Non-pigmented ciliary epithelial cell (primary cell): ENCODE data around the gene PPY.
"Not testable (repeated sequence)": the region's sequence is repeated elsewhere in the genome, so short reads cannot be mapped to it uniquely, and the experiment has no call there.

ENCODE experiments used
- DNase-seq: peaks from one replicate; pipeline ENCODE4 v3.0.0-alpha.2; 2010; ENCODE audit warnings: low read depth

Gene PPY

GRCh38 chr17:43905400-43905984 is 36.8 kb downstream of the PPY start:
- no peak for DNase-seq

- DNase-seq: no peak
These were observed 40.3 kb downstream of the PPY start for GRCh38 chr17:43901861-43902589.

GRCh38 chr17:43900858-43901754 is 41.2 kb downstream of the PPY start:
- DNase-seq: no peak

- DNase-seq: no peak
These were observed 42.0 kb downstream of the PPY start for GRCh38 chr17:43900183-43900857.

GRCh38 chr17:43898446-43898845 is 43.8 kb downstream of the PPY start:
- no peak for DNase-seq

GRCh38 chr17:43897831-43898230 is 44.4 kb downstream of the PPY start:
- no peak for DNase-seq

GRCh38 chr17:43894494-43894893 is 47.8 kb downstream of the PPY start:
- not testable (repeated sequence) for DNase-seq

GRCh38 chr17:43892647-43892952 is 49.7 kb downstream of the PPY start:
- DNase-seq: no peak

- DNase-seq: no peak
These were observed 50.2 kb downstream of the PPY start for GRCh38 chr17:43891851-43892646.
